HepG2 (cell line): Measurements from ENCODE around the gene ZNF500. TPM values are rescaled to one million over a fixed set of nuclear protein-coding genes. Genes with fewer than 3 reads are reported as not detected.

Experiments used
- ATAC-seq: fragments of 200-7000 bp; cut with Tn5 transposase; 3 replicates; pipeline ENCODE4 v1.9.1; 2020; ENCODE audit warnings: mild to moderate bottlenecking, moderate library complexity
- BruUV-seq: library from RNA; stranded (reverse); fragments of 400-500 nt; replicated peaks from 2 replicates; lab custom pipeline; 2021; lab: Mats Ljungman, UMichigan
- CTCF ChIA-PET: fragments of 300-600 bp; formaldehyde crosslinking; extraction: SDS; loops from one replicate; lab custom pipeline; 2021; ENCODE audit warnings: low total read pairs, inconsistent platforms, low intra/inter-chr PET ratio; lab: Yijun Ruan, JAX
- POLR2A ChIA-PET: fragments of 350-600 bp; sonication (Branson Sonifier 250); formaldehyde crosslinking; loops from one replicate; lab custom pipeline; 2020; ENCODE audit warnings: antibody characterized with exemption, inconsistent platforms; lab: Yijun Ruan, JAX
- DNase-seq: peaks from one replicate; pipeline ENCODE4 v3.0.0-alpha.2; 2015; ENCODE audit warnings: low spot score
- FAIRE-seq: peaks from 3 replicates; lab custom pipeline; 2011; peaks lifted over from hg19 to GRCh38; lab: Jason Lieb, UNC
- H2AFZ ChIP-seq: one replicate; pipeline ENCODE4 v1.6.1; 2011; ENCODE audit warnings: low read length, inconsistent platforms
- H3K27ac ChIP-seq: fragments of 300-600 bp; 3 replicates; pipeline ENCODE4 v1.8.0; 2011; ENCODE audit warnings: mixed run types, mild to moderate bottlenecking, mixed read lengths, low read length, inconsistent platforms; ENCODE audit not compliant: insufficient read depth; ENCODE audit errors: extremely low read length
- H3K27me3 ChIP-seq, 2 experiments: fragments of 200-600 bp in 1 of 2; 2 replicates in 1 of 2; 3 replicates in 1 of 2; pipeline versions ENCODE4 v1.6.0 to v1.8.0; 2011; ENCODE audit warnings: low read length in 2 of 2, mild to moderate bottlenecking in 2 of 2, moderate library complexity in 2 of 2, inconsistent platforms in 1 of 2; ENCODE audit not compliant: insufficient read depth in 2 of 2, control insufficient read depth in 1 of 2
- H3K36me3 ChIP-seq, 2 experiments: fragments of 200-600 bp in 1 of 2; replicated peaks in 1 of 2; 2 replicates in 1 of 2; 3 replicates in 1 of 2; pipeline versions ENCODE4 v1.5.1 to v1.8.0; 2011; ENCODE audit warnings: low read length in 2 of 2, inconsistent platforms in 1 of 2; ENCODE audit not compliant: insufficient read depth in 2 of 2, control insufficient read depth in 1 of 2
- H3K4me1 ChIP-seq: 2 replicates; pipeline ENCODE4 v1.5.1; 2012; ENCODE audit warnings: low read length, inconsistent platforms; ENCODE audit not compliant: insufficient read depth
- H3K4me2 ChIP-seq: 2 replicates; pipeline ENCODE4 v1.6.0; 2011; ENCODE audit warnings: low read depth, low read length, inconsistent platforms
- H3K4me3 ChIP-seq, 3 experiments: fragments of 200-600 bp in 1 of 3; sonication (generic), shearing (Covaris generic) in 1 of 3; replicated peaks in 1 of 3; 2 replicates each; pipeline ENCODE4 v1.5.1; 2011 to 2016; ENCODE audit warnings: low read length in 3 of 3, inconsistent platforms in 2 of 3, low read depth in 2 of 3, mild to moderate bottlenecking in 2 of 3, control low read depth in 1 of 3, mixed read lengths in 1 of 3; ENCODE audit not compliant: insufficient read depth in 1 of 3
- H3K79me2 ChIP-seq: one replicate; pipeline ENCODE4 v1.6.1; 2011; ENCODE audit warnings: low read length, inconsistent platforms; ENCODE audit not compliant: insufficient read depth
- H3K9ac ChIP-seq: 2 replicates; pipeline ENCODE4 v1.6.0; 2011; ENCODE audit warnings: mild to moderate bottlenecking, low read depth, low read length, inconsistent platforms; ENCODE audit not compliant: insufficient read depth
- H3K9me3 ChIP-seq: 2 replicates; pipeline ENCODE4 v1.5.1; 2012; ENCODE audit warnings: mild to moderate bottlenecking, low read length
- H4K20me1 ChIP-seq: 2 replicates; pipeline ENCODE4 v1.6.0; 2011; ENCODE audit warnings: inconsistent platforms, mild to moderate bottlenecking, low read length, moderate library complexity; ENCODE audit not compliant: insufficient read depth
- ARHGAP35 ChIP-seq: sonication (generic); formaldehyde crosslinking; IDR thresholded peaks from 2 replicates; pipeline ENCODE4 v1.9.0; 2022; ENCODE audit warnings: mild to moderate bottlenecking, inconsistent platforms, moderate library complexity, missing genetic modification reagents, borderline replicate concordance
- GRHL1 ChIP-seq: sonication (generic); formaldehyde crosslinking; conservative IDR thresholded peaks from 2 replicates; pipeline ENCODE4 v1.8.0; 2022; ENCODE audit warnings: missing genetic modification reagents
- KLF11 ChIP-seq: IDR thresholded peaks from 2 replicates; pipeline ENCODE4 v1.6.1; 2016; ENCODE audit warnings: missing compliant biosample characterization
- MIXL1 ChIP-seq: IDR thresholded peaks from 2 replicates; pipeline ENCODE4 v1.6.1; 2016
- PAXIP1 ChIP-seq: sonication (generic); formaldehyde crosslinking; conservative IDR thresholded peaks from 2 replicates; pipeline ENCODE4 v1.4.0; 2020; ENCODE audit warnings: mild to moderate bottlenecking, missing genetic modification reagents, moderate library complexity
- POLR2AphosphoS5 ChIP-seq: IDR thresholded peaks from 2 replicates; pipeline ENCODE4 v1.6.1; 2012; ENCODE audit warnings: low read depth, low read length
- SMC3 ChIP-seq: IDR thresholded peaks from 2 replicates; pipeline ENCODE4 v1.6.1; 2011; ENCODE audit warnings: low read length, improper control_type of control experiment
- YY1 ChIP-seq: IDR thresholded peaks from 2 replicates; pipeline ENCODE4 v1.6.1; 2011; ENCODE audit warnings: low read length, low read depth, moderate library complexity, mild to moderate bottlenecking; ENCODE audit not compliant: insufficient read depth, insufficient replicate concordance
- ZBTB10 ChIP-seq: sonication (generic); formaldehyde crosslinking; IDR thresholded peaks from 2 replicates; pipeline ENCODE4 v1.4.0; 2020; ENCODE audit warnings: missing genetic modification reagents, borderline replicate concordance
- ZFP41 ChIP-seq: sonication (generic); formaldehyde crosslinking; IDR thresholded peaks from 2 replicates; pipeline ENCODE4 v1.4.0; 2020; ENCODE audit warnings: mild to moderate bottlenecking, missing genetic modification reagents, borderline replicate concordance
- ZNF263 ChIP-seq: sonication (generic); formaldehyde crosslinking; IDR thresholded peaks from 2 replicates; pipeline ENCODE4 v1.4.0; 2020; ENCODE audit warnings: missing genetic modification reagents
- ZNF510 ChIP-seq: sonication (generic); formaldehyde crosslinking; IDR thresholded peaks from 2 replicates; pipeline ENCODE4 v1.4.0; 2020; ENCODE audit warnings: low read depth, mild to moderate bottlenecking, missing genetic modification reagents
- ZNF704 ChIP-seq: sonication (generic); formaldehyde crosslinking; IDR thresholded peaks from 2 replicates; pipeline ENCODE4 v1.8.1; 2023; ENCODE audit warnings: mild to moderate bottlenecking, inconsistent platforms, moderate library complexity, missing genetic modification reagents, borderline replicate concordance
- ZSCAN5A ChIP-seq: sonication (generic); formaldehyde crosslinking; IDR thresholded peaks from 2 replicates; pipeline ENCODE4 v1.8.0; 2022; ENCODE audit warnings: mild to moderate bottlenecking, missing genetic modification reagents, borderline replicate concordance
- WGBS: methylation state at CpG from one replicate; pipeline ENCODE4 v1.1.6; 2017; ENCODE audit warnings: low lambda C conversion rate; 5-methylcytosine and 5-hydroxymethylcytosine counted together
- in situ Hi-C: cut with HindIII; loops from 2 replicates; pipeline ENCODE4 v1.10.0; 2017; ENCODE audit warnings: low pct_unique_long_range_greater_than_20kb; ENCODE audit not compliant: extremely low pct_ligation_motif_present
- intact Hi-C: fragments of 100-400 bp; cut with micrococcal nuclease; formaldehyde crosslinking; loops from one replicate; pipeline ENCODE4 v1.10.0; 2022; ENCODE audit not compliant: unreplicated experiment
- polyA plus RNA-seq, 8 experiments: library from polyadenylated mRNA; depleted of rRNA in 3 of 8; stranded (reverse) in 7 of 8; unstranded in 1 of 8; fragments of >200 nt; fragmentation: Illumina TruSeq in 4 of 8; extraction: Trizol in 4 of 8; gene quantifications; 2 replicates each; pipeline versions ENCODE4 v1.2.1 to v1.2.3, GENCODE V29; 2011 to 2016; ENCODE audit warnings: low read depth in 4 of 8, missing spikeins in 1 of 8, mixed read lengths in 1 of 8; ENCODE audit not compliant: insufficient read depth in 1 of 8
- total RNA-seq, 5 experiments: library from RNA; depleted of rRNA; stranded (reverse); fragments of >200 nt; fragmentation: Illumina TruSeq; extraction: Trizol; gene quantifications; 2 replicates each; pipeline ENCODE4 v1.2.3, GENCODE V29; 2016; ENCODE audit warnings: low read depth in 1 of 5

Gene ZNF500
- total and polyA plus RNA-seq, 2 of the 13 experiments (the other 11 are each of a cell fraction or from before 2014, with no cell fraction given) = 6.1 to 12.2 TPM

GRCh38 chr16:4754865-4755264, 12.1 kb downstream of the ZNF500 start:
- ATAC-seq (no peak), DNase-seq (no peak), FAIRE-seq (no peak)
- H3K79me2 ChIP-seq = peaks cover 3% of the 10 kb centered on the region
- 100% methylated on average over 4 of the region's 4 CpGs for WGBS
- intact Hi-C loops (no loop called here), in situ Hi-C loops (no loop called here)
- H3K4me1 ChIP-seq = no peaks in the 10 kb centered on the region
- H3K4me2 ChIP-seq = no peak overlapping the region
- H2AFZ ChIP-seq = no peak overlapping the region
- H4K20me1 ChIP-seq = no peaks in the 10 kb centered on the region
- H3K27ac ChIP-seq = no peak overlapping the region
- H3K9ac ChIP-seq = no peak overlapping the region
- no peaks in the 10 kb centered on the region; the same call in 1 of the 2 replicates for H3K9me3 ChIP-seq
- H3K27me3 ChIP-seq = no peaks in the 10 kb centered on the region
- BruUV-seq = no TSS peak
- ChIA-PET CTCF (no interaction called here), POLR2A (no interaction called here)
- no peak overlapping the region for H3K4me3 ChIP-seq
- H3K36me3 ChIP-seq = peaks cover 22 to 61% of the 10 kb centered on the region in 2 experiments
- TF ChIP-seq ZNF704 (CRISPR knock-in tag) (no peak), ZBTB10 (CRISPR knock-in tag) (no peak), ZFP41 (CRISPR knock-in tag) (no peak), ZNF263 (CRISPR knock-in tag) (no peak), KLF11 (CRISPR knock-in tag) (no peak), ARHGAP35 (CRISPR knock-in tag) (no peak), YY1 (no peak), PAXIP1 (CRISPR knock-in tag) (no peak), POLR2AphosphoS5 (no peak), SMC3 (no peak), MIXL1 (CRISPR knock-in tag) (no peak), GRHL1 (no peak), ZNF510 (no peak), ZSCAN5A (CRISPR knock-in tag) (no peak)
